Endodermal cell (in vitro differentiated cells): ENCODE measurements around the gene TPRN. TPM values are rescaled to one million over a fixed set of nuclear protein-coding genes. Genes with fewer than 3 reads are reported as not detected.

Experiments
- DNase-seq: peaks from one replicate; pipeline ENCODE4 v3.0.0-alpha.2; 2017
- H3K27ac ChIP-seq: 2 replicates; pipeline ENCODE4 v1.5.1; 2013; ENCODE audit warnings: mild to moderate bottlenecking, low read depth, low read length, moderate library complexity
- H3K27me3 ChIP-seq: 2 replicates; pipeline ENCODE4 v1.6.1; 2013; ENCODE audit warnings: mild to moderate bottlenecking, low read length, moderate library complexity; ENCODE audit not compliant: insufficient read depth, control insufficient read depth, poor library complexity, severe bottlenecking
- H3K36me3 ChIP-seq: 2 replicates; pipeline ENCODE4 v1.7.0; 2013; ENCODE audit warnings: mild to moderate bottlenecking, low read length, moderate library complexity; ENCODE audit not compliant: control insufficient read depth, insufficient read depth
- H3K4me1 ChIP-seq: one replicate; pipeline ENCODE4 v1.7.0; 2013; ENCODE audit warnings: low read length; ENCODE audit not compliant: control insufficient read depth, insufficient read depth
- H3K4me3 ChIP-seq: 2 replicates; pipeline ENCODE4 v1.5.1; 2013; ENCODE audit warnings: mild to moderate bottlenecking, low read length, moderate library complexity
- H3K9ac ChIP-seq: 2 replicates; pipeline ENCODE4 v1.6.1; 2013; ENCODE audit warnings: mild to moderate bottlenecking, low read length, moderate library complexity; ENCODE audit not compliant: poor library complexity, severe bottlenecking; ENCODE audit errors: extremely low read depth
- H3K9me3 ChIP-seq: 2 replicates; pipeline ENCODE4 v1.6.1; 2013; ENCODE audit warnings: mild to moderate bottlenecking, low read length, moderate library complexity; ENCODE audit not compliant: control insufficient read depth
- H3K27ac Mint-ChIP-seq: 2 replicates; pipeline ENCODE4 v1.8.0; 2020; ENCODE audit warnings: mixed read lengths
- H3K27me3 Mint-ChIP-seq: 2 replicates; pipeline ENCODE4 v1.8.0; 2021; ENCODE audit warnings: mild to moderate bottlenecking, mixed read lengths; ENCODE audit not compliant: insufficient read depth
- H3K36me3 Mint-ChIP-seq: 2 replicates; pipeline ENCODE4 v1.8.0; 2020; ENCODE audit warnings: low read depth, mixed read lengths
- H3K4me1 Mint-ChIP-seq: 2 replicates; pipeline ENCODE4 v1.8.0; 2020; ENCODE audit warnings: mixed read lengths
- H3K4me3 Mint-ChIP-seq: 2 replicates; pipeline ENCODE4 v1.8.0; 2020; ENCODE audit warnings: mild to moderate bottlenecking, moderate library complexity, mixed read lengths
- H3K9me3 Mint-ChIP-seq: 2 replicates; pipeline ENCODE4 v1.8.0; 2020; ENCODE audit warnings: mild to moderate bottlenecking, mixed read lengths
- WGBS, 2 experiments: methylation state at CpG; one replicate each; pipeline versions ENCODE4 v1.1.5 to v1.1.7; 2013; ENCODE audit warnings: missing lambda C conversion rate in 2 of 2, mixed read lengths in 1 of 2; ENCODE audit not compliant: insufficient coverage in 1 of 2, insufficient read length in 1 of 2; 5-methylcytosine and 5-hydroxymethylcytosine counted together
- microRNA-seq: library from miRNA; unstranded; fragments of <30 nt; microRNA quantifications from one replicate; pipeline ENCODE4 v1.2.0, GENCODE V29; 2020; ENCODE audit warnings: borderline microRNAs expressed
- total RNA-seq, 2 donors: library from RNA; stranded (reverse); fragmentation: NEBNext Ultra II Directional in 1 of 2; extraction: Animal tissue kit (Norgen Biotek cat#: 25700) in 1 of 2; gene quantifications; 2 replicates in 1 of 2; 3 replicates in 1 of 2; pipeline ENCODE4 v1.2.1, GENCODE V29; 2021
- TF ChIP-seq, protein P1 (sequence below): fragments of 200-600 bp; sonication (generic); conservative IDR thresholded peaks from 2 replicates; pipeline ENCODE4 v1.5.0; 2021; ENCODE audit warnings: antibody characterized with exemption, mild to moderate bottlenecking

TPRN gene
- total RNA-seq, 2 donors from 2014 or later: 19.0 to 23.9 TPM

DNA sequence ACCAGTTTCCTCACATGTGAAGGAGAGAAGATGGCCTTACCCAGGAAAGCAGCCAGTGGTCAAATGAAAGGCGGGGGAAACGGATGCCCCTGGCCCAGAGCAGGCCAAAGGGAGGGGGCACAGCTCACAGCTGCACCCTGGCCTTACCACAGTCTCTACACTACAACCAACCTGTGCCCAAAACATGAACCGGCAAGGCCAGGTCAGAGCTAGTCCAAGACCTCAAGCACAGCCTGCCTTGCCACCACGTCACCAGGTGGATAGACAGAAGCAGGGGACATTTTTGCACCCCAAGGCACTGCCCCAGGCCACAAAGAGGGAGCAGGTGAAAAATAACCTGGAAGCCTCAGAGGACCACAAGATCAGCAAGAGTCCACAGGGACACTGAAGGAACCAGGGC, 57.1 kb downstream of the TPRN start:
- H3K27ac ChIP-seq: no peak overlapping the region
- TF ChIP-seq, protein P1, sequence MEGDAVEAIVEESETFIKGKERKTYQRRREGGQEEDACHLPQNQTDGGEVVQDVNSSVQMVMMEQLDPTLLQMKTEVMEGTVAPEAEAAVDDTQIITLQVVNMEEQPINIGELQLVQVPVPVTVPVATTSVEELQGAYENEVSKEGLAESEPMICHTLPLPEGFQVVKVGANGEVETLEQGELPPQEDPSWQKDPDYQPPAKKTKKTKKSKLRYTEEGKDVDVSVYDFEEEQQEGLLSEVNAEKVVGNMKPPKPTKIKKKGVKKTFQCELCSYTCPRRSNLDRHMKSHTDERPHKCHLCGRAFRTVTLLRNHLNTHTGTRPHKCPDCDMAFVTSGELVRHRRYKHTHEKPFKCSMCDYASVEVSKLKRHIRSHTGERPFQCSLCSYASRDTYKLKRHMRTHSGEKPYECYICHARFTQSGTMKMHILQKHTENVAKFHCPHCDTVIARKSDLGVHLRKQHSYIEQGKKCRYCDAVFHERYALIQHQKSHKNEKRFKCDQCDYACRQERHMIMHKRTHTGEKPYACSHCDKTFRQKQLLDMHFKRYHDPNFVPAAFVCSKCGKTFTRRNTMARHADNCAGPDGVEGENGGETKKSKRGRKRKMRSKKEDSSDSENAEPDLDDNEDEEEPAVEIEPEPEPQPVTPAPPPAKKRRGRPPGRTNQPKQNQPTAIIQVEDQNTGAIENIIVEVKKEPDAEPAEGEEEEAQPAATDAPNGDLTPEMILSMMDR: no peak
- H3K27me3 Mint-ChIP-seq: peaks cover 60% of the 10 kb centered on the region
- H3K36me3 ChIP-seq: no peaks in the 10 kb centered on the region
- DNase-seq: no peak
- no peaks in the 10 kb centered on the region for H3K4me1 ChIP-seq
- H3K9ac ChIP-seq: no peak overlapping the region
- no peak overlapping the region for H3K27ac Mint-ChIP-seq
- no peak overlapping the region for H3K4me3 Mint-ChIP-seq
- no peaks in the 10 kb centered on the region for H3K9me3 Mint-ChIP-seq
- H3K27me3 ChIP-seq: peaks cover 68% of the 10 kb centered on the region
- H3K36me3 Mint-ChIP-seq: no peaks in the 10 kb centered on the region
- WGBS, 2 experiments: 63 to 71% methylated on average over 1 to 4 of the region's 4 CpGs
- no peak overlapping the region for H3K4me3 ChIP-seq
- no peaks in the 10 kb centered on the region for H3K9me3 ChIP-seq
- no peaks in the 10 kb centered on the region for H3K4me1 Mint-ChIP-seq

DNA sequence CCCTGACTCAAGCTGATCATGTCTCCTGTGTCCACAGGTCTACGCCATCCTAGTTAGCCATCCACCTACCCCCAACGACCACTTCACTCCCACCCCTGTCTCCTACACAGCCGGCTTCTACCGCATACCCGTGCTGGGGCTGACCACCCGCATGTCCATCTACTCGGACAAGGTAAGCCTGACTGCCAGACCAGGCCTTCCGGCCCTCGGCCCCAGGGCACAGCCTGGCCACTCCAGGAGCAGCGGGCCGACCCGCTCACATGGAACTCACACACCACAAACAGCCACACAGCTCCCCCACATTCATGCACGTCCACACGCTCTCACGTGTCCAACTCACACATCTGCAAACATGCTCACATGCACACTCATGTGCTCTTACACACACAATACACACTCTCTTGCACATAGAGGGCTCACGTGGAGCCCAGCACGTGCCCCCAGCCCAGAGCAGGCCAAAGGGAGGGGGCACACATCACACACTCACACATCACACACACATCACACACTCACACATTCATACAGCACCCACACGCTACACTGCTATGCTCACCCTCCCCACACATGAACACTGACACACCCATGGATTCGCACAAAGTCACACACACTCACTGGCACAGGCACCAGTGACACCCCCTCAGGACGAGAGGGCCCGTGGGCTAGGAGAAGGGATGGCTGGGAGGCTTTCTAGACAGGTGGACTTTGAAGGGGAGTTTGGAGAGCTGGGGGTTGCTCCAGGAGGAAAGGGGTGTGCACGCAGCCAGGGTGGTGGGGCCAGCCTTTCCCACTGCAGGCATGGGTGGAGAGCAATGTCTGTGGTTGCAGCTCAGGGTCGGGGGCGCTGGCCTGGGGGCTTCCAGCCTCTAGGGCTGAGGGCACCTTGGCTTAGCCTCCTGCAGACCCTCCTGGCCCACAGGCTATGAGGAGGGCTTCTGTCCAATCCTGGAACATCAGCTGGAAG, 58.3 kb downstream of the TPRN start:
- no peaks in the 10 kb centered on the region for H3K36me3 ChIP-seq
- H3K4me3 ChIP-seq: no peak overlapping the region
- peak; percentile 29 for DNase-seq
- TF ChIP-seq, protein P1: no peak
- peaks cover 76% of the 10 kb centered on the region for H3K27me3 ChIP-seq
- no peak overlapping the region for H3K27ac Mint-ChIP-seq
- no peaks in the 10 kb centered on the region for H3K9me3 Mint-ChIP-seq
- peaks cover 72% of the 10 kb centered on the region for H3K27me3 Mint-ChIP-seq
- H3K4me3 Mint-ChIP-seq: no peak overlapping the region
- no peaks in the 10 kb centered on the region for H3K36me3 Mint-ChIP-seq
- H3K9me3 ChIP-seq: no peaks in the 10 kb centered on the region
- 77 to 79% methylated on average over 8 to 24 of the region's 24 CpGs for WGBS, 2 experiments
- H3K4me1 ChIP-seq: no peaks in the 10 kb centered on the region
- no peak overlapping the region for H3K9ac ChIP-seq
- H3K27ac ChIP-seq: no peak overlapping the region
- no peaks in the 10 kb centered on the region for H3K4me1 Mint-ChIP-seq

Small RNA genes lying within 50 kb of the gene (microRNA-seq; reads per million reads assigned to microRNA genes)
- gene MIR3621: not detected

Other genes starting within 250 kb of the TPRN start
- gene LCN12, start 248.5 kb downstream of the TPRN start, total RNA-seq: 1 to 10 TPM; 2.1 to 4.4 TPM
- 10 to 100 TPM; 13.8 to 22.1 TPM for gene PTGDS, start 223.2 kb downstream of the TPRN start, total RNA-seq
- gene LCNL1, start 217.7 kb downstream of the TPRN start, total RNA-seq: 1 to 10 TPM; 1.4 to 2.2 TPM
- 10 to 100 TPM; 58.3 to 66.7 TPM for gene PAXX, start 208.3 kb downstream of the TPRN start, total RNA-seq
- gene CLIC3, start 204.2 kb downstream of the TPRN start, total RNA-seq: under 1 TPM in 1 of 2 donors, not detected in 1; 0.46 TPM
- gene ABCA2, start 172.5 kb downstream of the TPRN start, total RNA-seq: 10 to 100 TPM; 21.5 to 30.0 TPM
- gene FUT7, start 168.7 kb downstream of the TPRN start, total RNA-seq: not detected
- gene NPDC1, start 154.6 kb downstream of the TPRN start, total RNA-seq: 10 to 100 TPM; 60.8 to 73.3 TPM
- gene ENTPD2, start 146.7 kb downstream of the TPRN start, total RNA-seq: 1 to 10 TPM; 1.2 to 2.4 TPM
- gene SAPCD2, start 130.2 kb downstream of the TPRN start, total RNA-seq: 10 to 100 TPM; 20.8 to 24.9 TPM
- gene UAP1L1, start 123.2 kb downstream of the TPRN start, total RNA-seq: 1 to 10 TPM; 2.6 to 4.5 TPM
- gene MAN1B1, start 113.8 kb downstream of the TPRN start, total RNA-seq: 10 to 100 TPM; 62.1 to 63.5 TPM
- gene DPP7, start 86.0 kb downstream of the TPRN start, total RNA-seq: 10 to 100 TPM; 20.1 to 30.6 TPM
- under 1 TPM; 0.35 to 0.73 TPM for gene GRIN1, start 61.6 kb downstream of the TPRN start, total RNA-seq
- under 1 TPM in 1 of 2 donors, not detected in 1; 0.53 TPM for gene LRRC26, start 30.7 kb downstream of the TPRN start, total RNA-seq
- gene TMEM210, start 28.7 kb downstream of the TPRN start, total RNA-seq: under 1 TPM in 1 of 2 donors, not detected in 1; 0.62 TPM
- gene ANAPC2, start 12.2 kb downstream of the TPRN start, total RNA-seq: 10 to 100 TPM; 66.5 to 69.2 TPM
- gene SSNA1, start 12.1 kb downstream of the TPRN start, total RNA-seq: 10 to 100 TPM; 66.5 to 67.7 TPM
- 10 to 100 TPM; 34.0 to 39.5 TPM for gene TMEM203, start 4.9 kb upstream of the TPRN start, total RNA-seq
- 10 to 100 TPM; 39.2 to 41.4 TPM for gene NDOR1, start 5.0 kb upstream of the TPRN start, total RNA-seq
- 10 to 100 TPM; 10.5 to 15.6 TPM for gene RNF208, start 21.5 kb upstream of the TPRN start, total RNA-seq
- 1 to 10 TPM; 1.4 to 1.8 TPM for gene CYSRT1, start 24.4 kb upstream of the TPRN start, total RNA-seq
- gene RNF224, start 26.8 kb upstream of the TPRN start, total RNA-seq: under 1 TPM; 0.24 to 0.38 TPM
- under 1 TPM in 1 of 2 donors, not detected in 1; 0.15 TPM for gene SLC34A3, start 30.2 kb upstream of the TPRN start, total RNA-seq
- gene TUBB4B, start 40.5 kb upstream of the TPRN start, total RNA-seq: 100 to 1,000 TPM; 328 to 415 TPM
- not detected for gene STPG3, start 50.5 kb upstream of the TPRN start, total RNA-seq
- 10 to 100 TPM; 73.3 to 86.6 TPM for gene NELFB, start 54.6 kb upstream of the TPRN start, total RNA-seq
- gene TOR4A, start 77.0 kb upstream of the TPRN start, total RNA-seq: 10 to 100 TPM; 14.2 to 18.9 TPM
- gene NRARP, start 101.5 kb upstream of the TPRN start, total RNA-seq: 10 to 100 TPM; 12.1 to 12.9 TPM
- gene EXD3, start 222.4 kb upstream of the TPRN start, total RNA-seq: 10 to 100 TPM; 15.5 to 31.0 TPM
- 1 to 10 TPM; 5.0 to 5.9 TPM for gene NOXA1, start 222.7 kb upstream of the TPRN start, total RNA-seq
- gene ENTPD8, start 240.6 kb upstream of the TPRN start, total RNA-seq: under 1 TPM; 0.33 to 0.75 TPM